GDM1 (cell line): ENCODE data around the gene SH2D1B.

Experiments used
- DNase-seq: peaks from one replicate; lab custom pipeline; 2025; lab: John Stamatoyannopoulos, UW

Gene SH2D1B

DNA sequence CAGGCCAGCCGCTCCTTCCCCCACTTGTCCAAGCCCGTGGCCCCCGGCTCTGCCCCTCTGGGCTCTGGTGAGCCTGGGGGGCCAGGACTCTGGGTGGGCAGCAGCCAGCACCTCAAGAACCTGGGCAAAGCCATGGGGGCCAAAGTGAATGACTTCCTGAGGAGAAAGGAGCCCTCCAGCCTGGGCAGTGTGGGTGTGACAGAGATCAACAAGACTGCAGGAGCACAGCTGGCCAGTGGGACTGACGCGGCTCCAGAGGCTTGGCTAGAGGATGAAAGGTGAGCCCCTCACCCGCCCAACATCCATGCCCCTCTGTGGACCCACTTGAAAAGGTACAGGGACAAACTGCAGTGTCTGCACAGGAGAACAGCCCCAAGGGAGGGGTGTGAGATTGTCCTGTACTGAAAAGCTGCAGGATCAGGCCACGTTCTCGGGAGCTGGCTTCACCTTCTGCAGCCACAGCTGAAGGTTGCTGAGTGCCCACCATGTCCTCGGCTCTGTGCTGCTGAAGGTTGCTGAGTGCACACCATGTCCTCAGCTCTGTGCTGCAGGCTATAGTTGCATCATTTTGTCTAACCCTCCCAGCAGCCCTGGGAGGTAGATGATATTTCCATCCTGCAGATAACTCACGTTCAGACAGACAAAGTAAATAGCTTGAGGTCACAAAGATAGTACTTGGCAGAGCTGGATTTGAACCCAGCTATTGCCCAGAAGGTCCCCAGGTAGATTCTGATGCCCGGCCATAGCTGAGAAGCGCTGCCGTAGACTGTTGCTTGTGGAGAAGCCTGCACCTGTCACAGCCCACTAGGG is 29.8 kb downstream of the SH2D1B start:
- DNase-seq = no peak

DNA sequence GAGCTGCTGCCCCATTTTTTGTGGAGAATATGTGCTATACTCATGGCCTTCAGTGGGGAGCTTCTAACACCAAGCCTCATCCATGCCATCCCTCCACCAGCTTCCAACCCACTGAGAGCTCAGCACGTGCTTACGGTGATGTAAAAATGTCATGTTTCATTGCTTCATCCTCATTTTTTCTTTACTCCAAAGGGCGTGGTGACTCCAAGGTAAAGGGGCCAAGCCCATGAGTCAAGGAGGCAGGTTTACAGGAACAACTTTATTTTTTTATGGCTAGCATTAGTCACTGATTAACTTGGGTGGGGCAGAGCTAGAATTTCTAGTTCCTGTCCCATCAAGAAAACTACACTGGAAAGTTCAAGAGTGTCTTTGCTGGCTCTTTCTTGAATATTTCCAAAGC is 30.6 kb downstream of the SH2D1B start, which contains the start of gene C1orf226:
Gene C1orf226 (plus strand): TSS at position 346 of the 400 bp plus-strand sequence. CDS start 174 bp downstream, outside the sequence.
- DNase-seq = no peak

DNA sequence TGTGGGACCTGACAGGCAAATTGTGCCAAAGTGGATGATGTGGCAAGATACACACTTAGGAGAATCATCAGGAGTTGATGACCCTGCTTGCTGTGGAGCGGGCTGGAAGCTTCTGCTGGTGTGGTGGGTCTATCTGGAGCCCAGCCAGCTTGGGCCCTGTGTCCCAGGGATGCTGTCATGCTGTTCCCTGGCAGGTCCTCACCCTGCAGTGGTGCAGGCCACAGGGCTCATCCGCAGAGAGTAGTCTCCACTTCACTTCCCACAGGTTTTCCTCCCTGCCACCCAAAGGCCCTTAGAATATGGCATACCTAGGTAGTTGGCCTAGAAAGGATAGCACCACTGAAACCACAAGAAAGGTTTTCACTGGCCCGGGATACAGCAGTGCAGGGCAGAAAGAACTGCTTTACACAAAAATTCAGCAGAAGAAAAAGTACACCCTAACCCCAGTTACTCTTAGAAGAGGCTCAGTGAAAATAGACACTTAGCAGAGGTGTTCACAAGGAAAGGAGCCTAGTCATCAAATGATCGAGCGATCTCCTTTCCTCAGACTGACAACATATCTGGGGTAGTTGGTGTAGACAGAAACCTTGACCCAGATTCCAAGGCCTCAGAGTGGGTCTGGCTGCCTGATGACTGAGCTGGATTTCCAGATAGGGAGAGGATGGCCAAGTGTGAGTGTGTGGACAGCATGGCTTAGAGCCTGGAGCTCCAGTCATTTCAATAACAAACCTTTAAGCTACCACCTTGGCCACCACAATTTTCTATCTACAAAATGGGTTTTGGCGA is 31.7 kb downstream of the SH2D1B start:
- no peak for DNase-seq

DNA sequence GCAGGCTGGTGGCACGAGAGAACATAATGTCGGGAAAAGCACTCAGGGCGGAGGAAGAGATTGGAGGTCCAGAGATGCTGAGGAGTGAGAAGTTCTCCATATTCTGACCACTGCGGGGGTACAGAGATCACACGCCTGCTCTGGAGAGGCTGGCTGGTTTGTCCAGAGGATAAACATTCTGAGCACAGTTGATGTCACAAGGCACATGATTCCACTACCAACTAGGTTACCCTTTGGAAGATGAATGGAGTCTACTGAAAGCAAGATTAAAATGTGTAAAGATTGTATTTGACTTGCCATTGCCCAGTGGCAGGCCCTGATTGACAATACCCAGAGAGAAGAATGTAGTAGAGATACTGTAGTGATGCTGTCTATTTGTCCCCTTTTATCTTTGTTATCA is 35.2 kb downstream of the SH2D1B start, which contains the start of gene SPATA46:
Gene SPATA46 (minus strand): TSS at position 164 of the 400 bp plus-strand sequence. CDS start 64 bp downstream, at position 100.
- DNase-seq = no peak

DNA sequence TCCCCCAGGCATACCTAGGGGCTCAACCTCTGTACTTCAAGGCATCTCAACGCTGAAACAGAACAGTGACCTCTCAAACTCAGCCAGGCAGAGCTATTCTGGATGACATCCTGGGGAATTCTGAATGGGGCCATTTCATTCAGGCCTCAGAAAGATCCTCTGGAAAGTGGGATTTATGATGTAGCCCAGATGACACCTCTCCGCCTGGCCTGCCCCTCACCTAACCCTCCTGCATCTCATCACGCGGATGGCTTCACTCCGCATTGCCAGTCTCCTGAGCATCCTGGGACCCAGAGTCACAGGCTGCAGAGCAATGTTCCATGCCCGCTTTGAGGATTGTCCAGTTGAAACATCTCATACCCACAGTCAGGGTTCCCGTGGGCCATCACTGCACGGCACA is 36.5 kb downstream of the SH2D1B start:
- no peak for DNase-seq

DNA sequence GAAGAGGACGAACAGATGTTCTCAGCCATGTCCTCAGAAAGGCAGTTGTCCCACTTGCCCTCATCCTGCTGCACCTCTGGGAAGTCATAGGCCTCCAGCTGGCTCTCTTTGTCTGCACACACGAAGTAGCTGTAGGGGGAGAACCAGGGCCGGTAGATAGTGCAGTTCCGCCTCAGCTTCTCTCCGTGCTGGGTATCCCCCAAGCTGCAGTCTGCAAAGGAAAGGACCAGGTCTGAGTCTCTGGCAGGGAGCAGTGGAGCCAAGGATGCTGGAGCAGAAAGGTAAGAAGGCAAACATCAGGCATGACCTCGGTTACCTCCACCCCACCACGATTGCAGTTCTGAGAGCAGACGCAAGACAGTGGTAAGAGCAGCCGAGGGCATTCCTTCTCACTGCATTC is 37.5 kb downstream of the SH2D1B start:
- DNase-seq = no peak

DNA sequence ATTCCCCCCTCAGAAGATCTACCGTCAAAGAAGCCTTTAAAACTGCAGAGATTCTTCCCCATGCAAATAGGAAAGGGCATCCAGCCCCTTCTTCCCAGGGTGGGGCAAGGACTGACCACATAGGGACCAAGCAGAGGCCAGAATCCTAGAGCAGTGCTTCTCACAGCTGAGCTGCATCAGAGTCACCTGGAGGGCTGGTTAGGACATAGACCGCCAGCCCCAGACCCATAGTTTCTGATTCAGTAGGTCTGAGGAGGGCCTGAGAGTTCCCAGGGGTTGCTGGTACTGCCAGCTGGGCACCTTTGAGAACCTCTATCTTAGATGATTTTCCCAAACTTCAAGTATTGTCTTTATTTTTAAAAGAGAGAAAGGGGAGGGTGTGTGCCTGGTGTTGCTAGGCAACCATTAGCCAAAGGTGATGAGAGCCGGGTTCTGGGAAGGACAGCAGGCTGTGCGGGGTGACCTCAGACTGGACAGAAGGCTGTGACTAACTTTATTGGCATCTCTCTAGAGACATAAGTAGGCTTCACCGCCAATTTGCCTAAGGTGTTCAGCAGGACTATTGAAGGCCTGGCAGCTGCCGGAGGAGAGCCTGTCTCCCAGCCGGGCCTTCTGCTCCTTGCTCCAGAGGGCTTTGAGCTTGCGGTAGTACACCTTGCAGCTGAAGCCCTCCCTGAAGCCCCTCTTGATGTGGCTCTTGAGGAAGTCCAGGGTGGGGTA is 38.2 kb downstream of the SH2D1B start:
- no peak for DNase-seq

GRCh38 chr1:162373072-162373427 is 38.9 kb downstream of the SH2D1B start:
- DNase-seq = no peak

DNA sequence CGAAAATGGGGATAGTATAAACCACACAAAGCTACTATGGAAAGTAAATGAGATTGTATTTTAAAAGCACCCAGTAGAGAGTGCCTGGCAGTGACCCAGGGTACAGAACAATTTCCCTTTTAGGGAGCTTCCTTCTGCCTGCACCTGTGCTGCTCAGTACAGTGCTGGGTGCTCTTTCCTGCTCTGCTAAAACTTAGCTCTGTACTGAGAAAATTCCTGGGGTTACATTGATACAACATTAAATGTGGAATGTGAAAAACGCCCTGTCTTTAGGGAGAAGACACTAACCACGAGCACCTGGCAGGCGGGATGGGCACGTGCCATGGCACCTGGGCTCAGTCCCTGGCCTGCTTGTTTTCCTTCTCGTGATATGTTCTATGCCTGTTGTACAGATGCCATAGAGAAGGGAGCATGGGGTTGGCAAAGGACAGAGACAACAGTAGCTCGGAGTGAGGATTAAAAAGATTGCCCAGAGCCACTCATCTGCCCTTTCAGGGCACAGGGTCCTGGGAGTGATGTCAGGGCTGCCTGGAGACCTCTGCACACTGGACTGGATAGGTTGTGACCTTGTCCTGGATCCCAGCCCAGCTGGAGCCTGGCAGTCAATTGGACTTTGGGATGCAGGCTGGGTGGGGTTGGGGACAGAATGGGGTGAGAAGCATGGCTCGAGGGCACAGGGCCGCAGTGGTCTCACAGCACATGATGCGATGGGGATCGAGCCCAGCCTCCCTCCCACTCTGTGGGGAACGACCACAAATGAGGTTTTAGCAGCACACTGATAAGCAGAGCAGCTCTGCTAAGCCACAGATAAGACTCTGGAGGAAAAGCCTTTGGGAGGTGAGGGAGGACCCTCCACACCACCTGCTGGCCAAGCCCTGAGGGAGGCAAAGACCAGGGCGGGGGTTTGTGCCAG is 39.5 kb downstream of the SH2D1B start:
- DNase-seq = no peak

- no peak for DNase-seq
Measured at GRCh38 chr1:162371611-162372010, 40.3 kb downstream of the SH2D1B start.

DNA sequence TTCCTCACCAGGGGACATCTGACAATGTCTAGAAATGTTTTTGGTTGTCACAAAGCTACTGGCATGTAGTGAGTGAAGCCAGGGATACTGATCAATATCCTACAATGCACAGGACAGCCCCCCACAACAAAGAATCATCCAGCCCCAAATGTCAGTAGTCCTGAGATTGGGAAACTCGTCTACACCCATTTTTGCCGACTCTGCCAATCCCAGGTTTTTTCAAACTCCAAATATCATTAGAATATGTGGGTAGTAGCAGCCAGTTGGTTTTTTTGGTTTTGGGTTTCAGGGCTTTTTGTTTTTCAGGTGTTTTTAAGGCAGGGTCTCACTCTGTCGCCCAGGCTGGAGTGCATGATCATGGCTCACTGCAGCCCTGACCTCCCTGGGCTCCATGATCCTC is 41.2 kb downstream of the SH2D1B start:
- DNase-seq = no peak

DNA sequence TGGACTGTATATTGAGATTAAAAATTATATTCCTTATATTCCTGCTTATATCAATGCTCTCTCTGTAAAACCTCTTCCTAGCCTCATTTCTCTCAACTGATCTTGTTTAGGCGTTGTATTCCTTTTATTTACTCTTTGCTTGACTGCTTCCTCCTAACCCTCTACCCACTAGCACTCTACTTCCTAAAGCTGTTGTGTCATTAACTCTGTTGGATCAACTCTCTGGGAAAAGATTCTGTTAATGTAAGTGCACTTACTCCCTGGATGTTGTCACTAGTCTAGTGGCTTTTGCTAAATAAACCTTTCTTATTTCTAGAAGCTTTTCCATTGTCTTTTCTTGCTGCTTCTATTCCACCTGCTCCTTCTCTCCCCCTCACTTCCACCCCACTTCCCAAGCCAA is 41.8 kb downstream of the SH2D1B start:
- DNase-seq = no peak

- DNase-seq = no peak
Measured at GRCh38 chr1:162369571-162369970, 42.4 kb downstream of the SH2D1B start.

GRCh38 chr1:162368451-162368850 is 43.5 kb downstream of the SH2D1B start:
- DNase-seq = no peak

GRCh38 chr1:162367772-162368171 is 44.2 kb downstream of the SH2D1B start:
- no peak for DNase-seq

GRCh38 chr1:162367073-162367472 is 44.9 kb downstream of the SH2D1B start:
- DNase-seq = no peak

DNA sequence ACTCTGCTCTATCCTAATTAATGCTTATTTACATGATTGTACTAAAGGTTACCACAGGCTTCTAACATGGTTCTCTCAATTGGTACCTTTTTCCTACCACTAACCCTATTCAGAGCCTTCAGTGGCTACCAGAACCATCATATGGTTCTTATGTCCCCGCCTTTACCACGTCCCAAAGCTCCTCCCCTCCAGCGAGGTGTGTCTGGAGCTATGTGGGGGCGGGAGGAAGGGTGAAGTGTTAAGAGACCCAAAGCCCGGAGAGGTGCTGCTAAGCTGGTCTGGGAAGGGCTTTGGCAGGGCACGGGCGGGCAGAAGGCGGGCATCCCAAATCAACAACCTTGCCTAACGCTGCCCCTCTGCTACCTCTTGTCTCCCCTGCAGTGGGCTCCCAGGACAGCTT is 45.3 kb downstream of the SH2D1B start:
- no peak for DNase-seq

DNA sequence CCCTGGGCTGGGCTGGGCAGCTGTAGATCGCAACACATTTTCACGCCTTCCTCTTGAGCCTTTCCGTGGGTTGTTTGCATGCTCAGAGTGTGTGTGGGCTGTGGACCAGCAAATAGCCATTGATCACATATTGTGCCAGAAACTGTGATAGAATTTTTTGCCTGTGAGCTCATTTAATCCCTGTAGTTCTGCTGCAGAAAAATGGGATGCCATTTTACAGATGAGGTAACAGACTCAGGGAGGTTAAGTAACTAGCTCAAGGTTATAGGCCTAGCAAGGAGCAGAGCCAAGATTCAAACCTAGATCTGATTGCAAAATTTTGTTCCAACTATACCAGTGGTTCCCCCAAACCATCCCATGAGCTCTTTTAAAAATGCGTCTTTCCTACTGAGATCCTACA is 45.8 kb downstream of the SH2D1B start:
- no peak for DNase-seq

DNA sequence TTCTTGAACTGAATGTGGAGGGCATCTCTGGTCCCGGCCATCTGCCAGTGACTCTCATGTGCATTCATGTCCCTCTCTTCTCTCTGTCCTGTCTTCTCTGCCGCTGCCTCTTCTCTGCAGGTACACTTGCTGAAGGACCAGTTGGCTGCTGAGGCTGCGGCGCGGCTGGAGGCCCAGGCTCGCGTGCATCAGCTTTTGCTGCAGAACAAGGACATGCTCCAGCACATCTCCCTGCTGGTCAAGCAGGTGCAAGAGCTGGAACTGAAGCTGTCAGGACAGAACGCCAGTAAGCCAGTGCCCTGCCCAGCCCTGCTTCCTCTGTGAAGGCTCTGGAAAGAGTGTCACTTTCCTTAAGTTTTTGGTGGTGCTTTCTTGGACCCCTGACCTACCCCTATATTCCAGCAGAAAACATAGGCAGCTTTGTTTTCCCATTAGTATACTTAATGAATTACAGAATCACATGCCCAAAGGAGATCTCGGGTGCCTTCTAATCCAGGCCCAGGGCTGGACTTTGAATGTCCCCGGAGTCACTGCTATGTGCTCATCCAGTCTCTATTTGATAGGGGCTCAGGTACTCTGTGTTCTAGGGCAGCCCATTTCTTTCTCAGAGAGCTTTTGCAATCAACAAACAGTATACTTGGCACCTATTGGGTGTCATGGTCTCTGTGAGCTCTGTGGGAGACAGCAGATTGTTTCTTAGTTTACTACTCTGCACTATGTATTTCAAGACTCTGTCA is 46.5 kb downstream of the SH2D1B start:
- no peak for DNase-seq

DNA sequence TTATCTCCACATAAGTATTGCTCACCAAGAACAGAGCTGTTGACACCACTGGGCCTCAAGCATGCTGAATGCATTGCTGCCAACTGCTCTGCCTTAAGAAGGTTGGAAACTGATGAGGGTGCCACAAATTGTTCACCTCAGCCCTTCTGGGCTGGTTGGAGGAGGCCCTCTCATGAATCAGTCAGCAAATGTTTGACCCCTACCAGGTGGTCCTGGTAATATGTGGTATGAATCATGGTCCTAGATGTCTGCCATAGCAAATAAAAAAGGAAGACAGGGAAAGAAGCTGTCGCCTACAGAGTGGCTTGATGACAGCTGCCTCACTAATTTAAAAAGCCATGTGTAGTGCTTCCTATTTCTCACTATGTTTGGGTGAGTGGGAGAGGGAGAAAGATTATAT is 47.4 kb downstream of the SH2D1B start:
- no peak for DNase-seq

DNA sequence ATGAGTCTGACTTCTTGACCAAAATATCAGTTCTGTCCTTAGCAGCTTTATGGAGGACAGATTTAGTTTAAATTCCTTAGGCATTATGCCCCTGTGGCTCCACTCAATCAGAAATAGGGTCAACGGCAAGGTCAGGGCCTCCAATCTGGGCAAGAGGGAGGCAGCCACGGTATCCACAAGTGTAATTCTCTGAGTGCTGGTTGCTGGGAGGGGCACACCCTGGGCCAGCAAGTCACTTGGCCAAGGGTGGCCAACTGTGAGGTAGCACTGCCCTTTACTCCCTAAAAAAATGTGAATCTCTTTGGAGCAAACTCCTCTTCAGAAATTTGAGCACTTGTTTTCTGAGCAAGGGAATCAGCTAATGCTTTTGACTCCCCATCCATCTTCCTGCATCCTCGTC is 48.1 kb downstream of the SH2D1B start:
- no peak for DNase-seq
